ENCODE results near the gene AQP10.
"Not testable (repeated sequence)": the region's sequence is repeated elsewhere in the genome, so short reads cannot be mapped to it uniquely, and the experiment has no call there.

AQP10 gene

DNA sequence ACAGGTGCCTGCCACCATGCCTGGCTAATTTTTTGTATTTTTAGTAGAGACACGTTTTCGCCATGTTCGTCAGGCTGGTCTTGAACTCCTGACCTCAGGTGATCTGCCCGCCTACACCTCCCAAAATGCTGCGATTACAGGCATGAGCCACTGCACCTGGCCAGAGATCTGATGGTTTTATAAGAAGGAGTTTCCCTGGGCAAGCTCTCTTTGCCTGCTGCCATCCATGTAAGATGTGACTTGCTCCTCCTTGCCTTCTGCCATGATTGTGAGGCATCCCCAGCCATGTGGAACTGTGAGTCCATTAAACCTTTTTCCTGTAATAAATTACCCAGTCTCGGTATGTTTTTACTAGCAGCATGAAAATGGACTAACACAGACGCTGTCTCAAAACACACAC lies 11.8 kb upstream of the AQP10 start:
- H3K4me1 Mint-ChIP-seq (ENCODE audit: low read depth); H3K27me3 Mint-ChIP-seq; H3K4me3 Mint-ChIP-seq; H3K27ac Mint-ChIP-seq; H3K9me3 Mint-ChIP-seq; H3K36me3 Mint-ChIP-seq (ENCODE audit: low read depth): not testable (repeated sequence)
- intact Hi-C loops (cut with micrococcal nuclease) = loop anchor here (10.0 kb wide), 1 partner anchor 284 kb away; no protein-coding TSS in a partner anchor

DNA sequence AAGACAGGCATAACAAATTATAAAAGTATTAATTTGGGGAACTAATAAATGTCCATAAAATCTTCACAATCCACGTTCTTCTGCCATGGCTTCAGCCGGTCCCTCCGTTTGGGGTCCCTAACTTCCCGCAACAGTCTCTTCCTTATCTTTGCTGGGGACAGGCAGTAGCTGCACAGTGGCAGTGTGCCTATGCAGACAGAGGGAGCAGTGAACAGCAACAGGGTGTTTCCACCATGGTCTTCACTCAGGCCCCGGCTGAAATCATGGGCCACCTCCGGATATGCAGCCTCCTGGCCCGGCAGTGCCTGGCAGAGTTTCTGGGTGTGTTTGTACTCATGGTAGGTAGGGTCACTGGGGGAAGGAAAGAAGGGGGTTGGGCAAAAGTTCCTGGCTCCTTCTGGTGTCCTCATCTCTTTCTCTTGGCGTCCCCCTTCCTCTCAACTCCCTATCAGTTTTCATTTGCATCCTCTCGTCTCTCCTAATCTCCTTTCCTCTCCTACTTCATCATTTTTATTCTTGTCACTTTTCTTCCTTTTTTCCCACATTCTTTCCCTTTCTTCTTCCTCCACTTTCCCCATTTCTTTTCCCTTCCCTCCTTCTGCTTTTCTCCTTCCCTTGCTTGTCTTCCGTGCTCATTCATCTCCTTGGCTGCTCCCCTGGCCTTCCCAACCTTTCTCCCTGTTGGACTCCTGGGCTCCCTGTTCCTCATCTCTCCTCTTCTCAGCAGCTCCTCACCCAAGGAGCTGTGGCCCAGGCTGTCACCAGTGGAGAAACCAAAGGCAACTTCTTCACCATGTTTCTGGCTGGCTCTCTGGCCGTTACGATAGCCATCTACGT lies 8.4 kb upstream of the AQP10 start:
- H3K4me3 Mint-ChIP-seq; H3K4me1 Mint-ChIP-seq (ENCODE audit: low read depth); intact Hi-C loops (cut with micrococcal nuclease); H3K36me3 Mint-ChIP-seq (ENCODE audit: low read depth); H3K27ac Mint-ChIP-seq; H3K27me3 Mint-ChIP-seq; H3K9me3 Mint-ChIP-seq: not testable (repeated sequence)

DNA sequence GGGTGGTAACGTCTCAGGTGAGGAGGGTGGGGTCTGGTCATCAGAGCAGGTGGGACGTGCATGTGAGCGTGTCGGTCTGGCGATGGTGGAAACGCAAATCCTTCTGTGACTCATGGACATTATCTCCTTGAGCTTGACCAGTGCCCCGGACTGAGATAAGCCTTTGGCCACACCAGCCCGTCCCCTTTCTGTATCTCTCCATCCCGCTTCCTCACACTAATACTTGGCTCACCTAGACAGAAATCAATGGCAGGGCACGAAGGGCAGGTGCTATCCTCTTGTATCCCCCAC lies 7.9 kb upstream of the AQP10 start:
- H3K9me3 Mint-ChIP-seq = no peaks in the 10 kb centered on the region
- H3K27ac Mint-ChIP-seq = no peak overlapping the region
- no peaks in the 10 kb centered on the region for H3K36me3 Mint-ChIP-seq (ENCODE audit: low read depth)
- peaks cover 5% of the 10 kb centered on the region for H3K27me3 Mint-ChIP-seq
- H3K4me3 Mint-ChIP-seq = no peak overlapping the region
- intact Hi-C loops (cut with micrococcal nuclease) = no loop called here
- no peaks in the 10 kb centered on the region for H3K4me1 Mint-ChIP-seq (ENCODE audit: low read depth)

DNA sequence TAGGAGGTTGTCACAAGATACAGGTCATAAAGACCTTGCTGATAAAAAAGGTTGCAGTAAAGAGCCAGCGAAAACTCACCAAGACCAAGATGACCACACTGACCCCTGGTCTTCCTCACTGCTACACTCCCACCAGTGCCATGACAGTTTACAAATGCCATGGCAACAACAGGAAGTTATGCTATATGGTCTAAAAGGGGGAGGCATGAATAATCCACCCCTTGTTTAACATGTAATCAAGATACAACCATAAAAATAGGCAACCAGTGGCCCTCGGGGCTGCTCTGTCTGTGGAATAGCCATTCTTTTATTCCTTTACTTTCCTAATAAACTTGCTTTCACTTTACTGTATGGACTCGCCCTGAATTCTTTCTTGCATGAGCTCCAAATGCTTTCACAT lies 6.7 kb upstream of the AQP10 start:
- H3K9me3 Mint-ChIP-seq; intact Hi-C loops (cut with micrococcal nuclease); H3K27ac Mint-ChIP-seq; H3K36me3 Mint-ChIP-seq (ENCODE audit: low read depth); H3K4me1 Mint-ChIP-seq (ENCODE audit: low read depth); H3K4me3 Mint-ChIP-seq; H3K27me3 Mint-ChIP-seq: not testable (repeated sequence)

DNA sequence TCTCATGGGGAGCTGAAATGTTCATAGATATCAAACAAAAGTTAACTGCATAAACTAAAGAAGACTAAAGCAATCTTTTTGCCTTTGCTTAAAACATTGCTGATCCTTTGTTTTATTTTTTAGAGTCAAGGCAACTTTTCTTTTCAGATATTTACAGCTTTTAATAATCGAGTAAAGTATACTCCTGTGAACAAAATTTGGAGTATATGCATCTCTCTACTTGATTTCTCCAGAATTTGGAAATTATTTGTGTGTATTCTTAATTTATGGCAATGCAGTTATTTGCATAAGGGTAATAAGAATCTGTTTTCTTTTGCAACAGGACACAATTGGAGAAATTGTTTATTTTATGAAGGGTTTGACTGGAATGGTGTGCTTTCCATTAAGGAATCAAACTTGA lies 4.2 kb upstream of the AQP10 start:
- Mint-ChIP-seq H3K36me3 (ENCODE audit: low read depth) (no peaks in the 10 kb centered on the region), H3K9me3 (no peaks in the 10 kb centered on the region), H3K27me3 (peaks cover 21% of the 10 kb centered on the region), H3K4me3 (no peak overlapping the region), H3K4me1 (ENCODE audit: low read depth) (no peaks in the 10 kb centered on the region), H3K27ac (no peak overlapping the region)
- intact Hi-C loops (cut with micrococcal nuclease) = no loop called here

DNA sequence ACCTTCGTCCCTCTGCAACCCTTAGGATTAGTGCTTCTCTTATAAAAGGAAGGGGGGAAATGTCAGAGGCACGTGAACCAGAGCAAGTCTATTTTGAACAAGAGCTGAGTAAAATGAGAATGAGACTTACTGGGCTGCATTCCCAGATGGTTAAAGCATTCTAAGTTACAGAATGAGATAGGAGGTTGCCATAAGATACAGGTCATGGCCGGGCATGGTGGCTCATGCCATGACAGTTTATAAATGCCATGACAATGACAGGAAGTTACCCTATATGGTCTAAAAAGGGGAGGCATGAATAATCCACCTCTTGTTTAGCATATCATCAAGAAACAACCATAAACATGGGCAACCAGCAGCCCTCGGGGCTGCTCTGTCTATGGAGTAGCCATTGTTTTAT lies 2.5 kb upstream of the AQP10 start:
- Mint-ChIP-seq H3K27me3 (peaks cover 34% of the 10 kb centered on the region), H3K9me3 (no peaks in the 10 kb centered on the region), H3K4me1 (ENCODE audit: low read depth) (no peaks in the 10 kb centered on the region), H3K4me3 (no peak overlapping the region), H3K36me3 (ENCODE audit: low read depth) (no peaks in the 10 kb centered on the region), H3K27ac (no peak overlapping the region)
- intact Hi-C loops (cut with micrococcal nuclease) = no loop called here

DNA sequence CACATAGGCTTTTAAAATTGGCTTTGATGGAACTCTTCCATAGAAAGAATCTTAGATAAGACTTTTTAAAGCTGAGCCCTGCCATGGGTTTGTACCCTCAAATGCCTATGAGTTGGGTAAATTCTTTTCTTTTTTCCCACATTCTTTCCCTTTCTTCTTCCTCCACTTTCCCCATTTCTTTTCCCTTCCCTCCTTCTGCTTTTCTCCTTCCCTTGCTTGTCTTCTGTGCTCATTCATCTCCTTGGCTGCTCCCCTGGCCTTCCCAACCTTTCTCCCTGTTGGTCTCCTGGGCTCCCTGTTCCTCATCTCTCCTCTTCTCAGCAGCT lies 679 bp downstream of the AQP10 start:
- H3K36me3 Mint-ChIP-seq (ENCODE audit: low read depth); H3K4me3 Mint-ChIP-seq; intact Hi-C loops (cut with micrococcal nuclease); H3K27ac Mint-ChIP-seq; H3K9me3 Mint-ChIP-seq: not testable (repeated sequence)
- Mint-ChIP-seq H3K27me3 (peaks cover 61% of the 10 kb centered on the region), H3K4me1 (ENCODE audit: low read depth) (peaks cover 24% of the 10 kb centered on the region)

DNA sequence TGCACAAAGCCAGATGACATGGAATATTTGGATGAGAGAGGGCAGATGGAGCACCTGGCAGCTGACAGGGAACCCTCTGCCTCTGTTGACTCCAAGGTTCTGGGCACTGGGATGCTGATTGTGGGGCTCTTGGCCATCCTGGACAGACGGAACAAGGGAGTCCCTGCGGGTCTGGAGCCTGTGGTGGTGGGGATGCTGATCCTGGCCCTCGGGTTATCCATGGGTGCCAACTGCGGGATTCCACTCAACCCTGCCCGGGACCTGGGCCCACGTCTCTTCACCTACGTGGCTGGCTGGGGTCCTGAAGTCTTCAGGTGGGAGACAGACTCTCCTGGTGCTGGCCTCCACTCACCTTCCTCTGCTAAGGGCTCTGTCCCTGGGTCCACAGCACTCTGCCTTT lies 2.6 kb downstream of the AQP10 start:
- H3K4me3 Mint-ChIP-seq = no peak overlapping the region
- peaks cover 66% of the 10 kb centered on the region for H3K27me3 Mint-ChIP-seq
- peaks cover 42% of the 10 kb centered on the region for H3K4me1 Mint-ChIP-seq (ENCODE audit: low read depth)
- H3K27ac Mint-ChIP-seq = no peak overlapping the region
- no peaks in the 10 kb centered on the region for H3K36me3 Mint-ChIP-seq (ENCODE audit: low read depth)
- H3K9me3 Mint-ChIP-seq = no peaks in the 10 kb centered on the region
- intact Hi-C loops (cut with micrococcal nuclease) = no loop called here

DNA sequence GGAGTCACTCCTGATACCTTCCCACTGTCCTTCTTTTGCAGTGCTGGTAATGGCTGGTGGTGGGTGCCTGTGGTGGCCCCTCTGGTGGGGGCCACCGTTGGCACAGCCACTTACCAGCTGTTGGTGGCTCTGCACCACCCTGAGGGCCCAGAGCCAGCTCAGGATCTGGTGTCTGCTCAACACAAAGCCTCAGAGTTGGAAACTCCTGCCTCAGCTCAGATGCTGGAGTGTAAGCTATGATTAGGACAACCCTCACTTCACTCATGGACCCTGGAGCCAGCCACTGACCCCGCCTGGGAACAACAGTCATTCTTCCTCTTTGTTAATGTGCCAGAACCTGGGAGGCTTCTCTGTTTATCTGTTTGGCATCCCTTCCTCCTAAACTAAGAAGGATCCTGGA lies 3.3 kb downstream of the AQP10 start:
- Mint-ChIP-seq H3K27ac (no peak overlapping the region), H3K4me1 (ENCODE audit: low read depth) (peaks cover 49% of the 10 kb centered on the region), H3K27me3 (peaks cover 72% of the 10 kb centered on the region), H3K36me3 (ENCODE audit: low read depth) (no peaks in the 10 kb centered on the region), H3K9me3 (no peaks in the 10 kb centered on the region), H3K4me3 (no peak overlapping the region)
- intact Hi-C loops (cut with micrococcal nuclease) = no loop called here

DNA sequence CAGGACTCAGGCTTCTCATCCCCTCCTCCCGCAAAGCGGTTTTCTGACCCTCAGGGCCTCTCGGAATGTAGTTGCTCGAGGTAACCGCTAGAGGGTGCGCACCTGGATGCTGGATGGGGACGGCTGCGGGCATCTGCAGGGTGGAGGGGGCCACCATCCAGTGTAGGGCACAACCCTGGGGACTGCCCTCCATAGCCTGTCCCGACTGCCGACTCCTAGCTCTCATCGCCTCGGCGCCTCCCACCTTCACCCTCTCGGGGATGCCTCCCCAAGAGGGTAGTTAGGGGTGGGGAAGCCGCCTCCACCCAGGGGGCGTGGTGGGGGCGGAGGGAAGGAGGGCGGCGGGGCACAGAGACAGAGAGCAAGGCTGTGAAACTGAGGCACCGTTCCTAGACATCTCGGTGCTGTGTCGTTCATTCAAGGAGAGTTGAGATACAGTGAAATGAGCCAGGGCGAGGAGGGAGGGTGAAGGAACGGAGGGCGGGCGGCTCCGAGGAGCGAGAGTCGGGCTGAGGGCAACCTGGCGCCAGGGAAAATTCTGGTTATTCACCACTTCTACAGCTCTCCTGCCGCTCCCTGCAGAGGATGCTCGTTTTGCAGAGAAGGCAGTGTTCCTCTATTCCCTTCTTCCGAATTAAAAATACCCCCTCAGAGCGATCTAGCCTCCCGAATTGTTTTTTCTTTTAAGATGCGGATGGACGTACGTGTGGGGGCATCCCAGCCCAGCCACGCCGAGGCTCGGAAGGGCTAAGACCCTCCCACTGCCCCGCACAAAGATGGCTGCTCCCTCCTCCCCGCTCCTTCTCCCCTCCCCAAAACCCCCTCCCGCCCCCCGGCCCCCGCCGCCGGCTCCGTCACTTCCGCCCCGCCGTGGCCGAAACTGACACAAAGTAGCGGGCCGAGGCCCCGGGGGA lies 4.0 kb downstream of the AQP10 start, which contains the start of gene ATP8B2:
ATP8B2 (plus strand) TSS at position 857 of the 914 bp plus-strand sequence. CDS start 2,617 bp downstream, outside the sequence.
- H3K9me3 Mint-ChIP-seq = no peaks in the 10 kb centered on the region
- no peaks in the 10 kb centered on the region for H3K36me3 Mint-ChIP-seq (ENCODE audit: low read depth)
- H3K4me3 Mint-ChIP-seq = peak within 1 kb of the TSS; percentile 70
- H3K27ac Mint-ChIP-seq = peak within 1 kb of the TSS; percentile 12
- H3K27me3 Mint-ChIP-seq = peaks cover 77% of the 10 kb centered on the region
- intact Hi-C loops (cut with micrococcal nuclease) = no loop called here
- H3K4me1 Mint-ChIP-seq (ENCODE audit: low read depth) = peaks cover 55% of the 10 kb centered on the region

DNA sequence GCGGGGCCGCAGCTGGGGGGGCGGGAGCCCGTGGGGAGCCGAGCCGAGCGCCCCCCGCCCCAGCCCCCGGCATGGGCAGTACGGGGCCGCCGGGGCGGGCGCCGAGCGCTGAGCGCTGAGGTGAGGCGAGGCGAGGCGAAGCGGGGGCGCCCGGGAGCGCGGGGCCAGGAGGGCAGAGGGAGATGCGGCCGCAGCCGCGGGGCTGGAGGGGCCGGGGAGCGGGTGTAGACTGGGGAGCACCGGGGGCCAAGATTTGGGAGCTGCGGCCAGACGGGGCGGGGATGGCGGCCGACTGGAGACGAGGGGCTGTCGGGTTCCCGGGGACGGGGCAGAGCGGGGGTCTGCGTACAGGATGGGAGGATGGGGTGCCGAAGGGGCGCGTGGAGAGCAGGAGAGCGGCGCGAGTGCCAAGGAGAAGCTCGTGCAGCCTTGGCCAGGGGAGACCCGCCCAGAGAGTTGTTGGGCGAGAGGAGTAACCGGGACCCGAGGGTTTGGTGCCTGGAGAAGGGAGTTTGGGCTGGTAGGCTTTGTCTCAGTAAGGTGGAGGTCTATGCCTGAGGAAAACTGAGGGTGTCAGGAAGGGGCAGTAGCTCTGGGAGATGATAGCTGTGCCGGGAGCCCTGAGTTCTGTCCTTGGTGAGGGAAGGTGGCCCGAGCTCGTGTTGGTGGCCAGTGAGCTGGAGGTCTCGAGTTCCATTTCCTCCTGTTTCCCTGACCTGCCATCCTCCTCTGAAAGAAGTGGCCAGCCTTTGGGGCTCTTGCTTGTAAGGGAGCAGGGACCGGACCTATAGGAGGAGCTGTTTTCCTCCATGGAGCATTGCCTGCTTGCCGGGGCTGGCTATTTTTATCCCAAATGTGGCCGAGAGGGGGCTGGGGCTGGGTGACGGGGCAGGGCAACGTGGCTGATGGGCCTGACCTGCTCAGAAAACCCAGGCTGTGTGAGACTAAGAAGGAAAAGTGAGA lies 5.0 kb downstream of the AQP10 start:
- intact Hi-C loops (cut with micrococcal nuclease) = no loop called here
- peak overlapping the region; percentile 67 for H3K4me3 Mint-ChIP-seq
- H3K9me3 Mint-ChIP-seq = no peaks in the 10 kb centered on the region
- no peaks in the 10 kb centered on the region for H3K36me3 Mint-ChIP-seq (ENCODE audit: low read depth)
- H3K27ac Mint-ChIP-seq = peak overlapping the region; percentile 12
- peaks cover 79% of the 10 kb centered on the region for H3K27me3 Mint-ChIP-seq
- peaks cover 65% of the 10 kb centered on the region for H3K4me1 Mint-ChIP-seq (ENCODE audit: low read depth)

DNA sequence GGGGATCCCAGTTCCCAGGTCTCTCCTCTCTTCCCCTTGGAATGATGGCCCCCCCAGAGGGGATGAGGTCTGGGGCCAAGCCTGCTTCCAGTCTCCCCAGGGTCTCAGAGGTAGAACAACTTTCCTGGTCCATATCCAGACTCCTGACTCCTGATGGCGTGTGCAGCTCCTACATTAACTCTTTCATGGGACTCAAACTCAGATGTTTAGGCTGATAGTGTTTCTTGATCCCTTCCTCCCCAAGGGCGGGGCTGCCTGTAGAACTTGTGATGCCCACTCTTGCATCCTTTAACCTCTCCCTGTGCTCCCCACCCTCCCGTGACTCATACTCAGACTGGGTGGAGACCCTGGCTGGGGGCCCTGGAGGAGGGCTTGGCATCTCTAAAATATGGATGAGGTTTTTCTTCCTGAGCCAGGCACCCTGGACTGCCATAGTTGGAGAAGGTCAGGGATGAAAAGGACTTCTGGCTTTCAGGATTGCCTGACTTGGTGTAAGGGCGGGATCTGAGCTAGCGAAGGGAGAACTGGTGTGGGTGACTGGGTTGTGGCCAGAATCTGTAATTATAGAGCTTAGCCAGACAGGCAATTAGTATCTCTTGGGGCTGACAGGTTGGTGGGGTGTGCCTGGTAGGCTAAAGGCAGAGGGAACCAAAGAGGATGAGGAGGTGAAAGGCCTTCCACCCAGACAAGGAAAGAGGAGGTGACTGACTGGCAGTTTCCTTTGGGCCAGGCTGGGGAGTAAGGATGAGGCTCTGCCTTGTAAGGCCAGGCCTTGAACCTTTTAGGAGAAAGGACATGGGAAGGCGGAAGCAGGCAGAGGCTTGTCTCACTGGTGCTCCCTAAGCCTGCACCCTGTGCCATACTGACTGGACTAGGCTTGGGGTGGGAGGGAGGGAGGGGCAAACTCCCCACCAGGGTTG lies 5.9 kb downstream of the AQP10 start:
- Mint-ChIP-seq H3K36me3 (ENCODE audit: low read depth) (no peaks in the 10 kb centered on the region), H3K4me1 (ENCODE audit: low read depth) (peaks cover 66% of the 10 kb centered on the region), H3K27ac (peak overlapping the region; percentile 14), H3K27me3 (peaks cover 69% of the 10 kb centered on the region), H3K9me3 (no peaks in the 10 kb centered on the region), H3K4me3 (no peak overlapping the region)
- intact Hi-C loops (cut with micrococcal nuclease) = no loop called here

All from dendritic cell treated with granulocyte-macrophage colony-stimulating factor and Interleukin-4, amounts not matched to agents 40 ng/mL and 50 ng/mL, for 4 days (primary cell).